Esophagus (tissue), 2 donors: ENCODE data around the gene TNFRSF6B. TPM values are rescaled to one million over a fixed set of nuclear protein-coding genes. Genes with fewer than 3 reads are reported as not detected.

Source experiments
- H3K27ac ChIP-seq, 2 donors: one replicate each; pipeline ENCODE4 v1.5.1; 2013; ENCODE audit warnings: low read depth in 2 of 2, mild to moderate bottlenecking in 2 of 2, inconsistent platforms in 1 of 2, low read length in 1 of 2, moderate library complexity in 1 of 2
- H3K27me3 ChIP-seq, 2 donors: one replicate each; pipeline ENCODE4 v1.6.1; 2013; ENCODE audit warnings: low read length in 2 of 2, control low read depth in 1 of 2, mild to moderate bottlenecking in 1 of 2; ENCODE audit not compliant: insufficient read depth in 2 of 2, control insufficient read depth in 1 of 2
- H3K36me3 ChIP-seq, 2 donors: one replicate each; pipeline ENCODE4 v1.6.1; 2013; ENCODE audit warnings: low read length in 1 of 2; ENCODE audit not compliant: control insufficient read depth in 2 of 2, insufficient read depth in 2 of 2
- H3K4me1 ChIP-seq, 2 donors: one replicate each; pipeline ENCODE4 v1.6.1; 2013; ENCODE audit warnings: low read length in 1 of 2; ENCODE audit not compliant: control insufficient read depth in 2 of 2, insufficient read depth in 2 of 2
- H3K4me3 ChIP-seq, 2 donors: one replicate each; pipeline ENCODE4 v1.5.1; 2013; ENCODE audit warnings: low read length in 2 of 2, mild to moderate bottlenecking in 2 of 2, low read depth in 1 of 2, moderate library complexity in 1 of 2
- H3K9me3 ChIP-seq, 2 donors: one replicate each; pipeline ENCODE4 v1.6.1; 2013; ENCODE audit warnings: mild to moderate bottlenecking in 2 of 2, low read depth in 1 of 2, low read length in 1 of 2, moderate library complexity in 1 of 2; ENCODE audit not compliant: control insufficient read depth in 2 of 2, insufficient read depth in 1 of 2
- WGBS, 2 donors: extraction: QIAGEN DNeasy Blood & Tissue Kit; methylation state at CpG; one replicate each; pipeline ENCODE4 v1.1.7; 2013; 5-methylcytosine and 5-hydroxymethylcytosine counted together
- polyA plus RNA-seq, 2 donors: library from polyadenylated mRNA; stranded (reverse); fragments of 200-250 nt; gene quantifications; one replicate each; pipeline ENCODE4 v1.2.3, GENCODE V29; 2013
- donor health status: healthy with polysubstance abuse.
- donor health status: Bipolar disorder and iron deficiency.

TNFRSF6B gene
- polyA plus RNA-seq, 2 donors, result 2.6 to 15.2 TPM

DNA sequence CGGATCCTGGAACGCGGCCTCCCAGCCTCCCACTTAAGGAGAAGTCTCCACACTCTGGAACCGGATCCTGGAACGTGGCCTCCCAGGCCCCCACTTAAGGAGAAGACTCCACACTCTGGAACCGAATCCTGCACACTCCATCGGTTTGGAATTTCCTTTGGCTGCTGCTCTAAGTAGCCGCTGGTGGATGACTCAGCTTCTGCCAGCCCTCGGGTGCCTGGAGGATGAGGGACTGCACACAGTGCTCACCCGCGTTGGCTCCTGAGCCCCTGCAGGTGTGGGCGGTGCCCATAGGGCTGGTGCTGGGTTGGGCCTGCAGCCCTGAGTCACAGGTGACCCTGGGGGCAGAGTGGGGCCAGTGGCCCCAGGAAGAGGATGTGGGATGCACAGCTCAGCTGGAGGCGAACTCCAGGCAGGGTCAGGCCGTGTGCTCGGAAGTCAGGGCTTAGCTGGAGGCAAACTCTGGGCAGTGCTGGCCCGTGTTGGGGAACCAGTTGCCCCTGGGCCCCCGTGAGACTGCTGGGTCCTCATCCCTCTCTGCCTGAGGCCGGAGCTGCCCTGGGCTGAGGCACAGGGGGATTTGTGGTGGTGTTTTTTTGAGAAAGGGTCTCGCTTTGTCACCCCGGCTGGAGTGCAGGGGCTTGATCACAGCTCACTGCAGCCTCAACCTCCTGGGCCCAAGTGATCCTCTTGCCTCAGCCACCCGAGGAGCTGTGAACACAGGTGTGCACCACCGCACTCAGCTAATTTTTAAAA lies 13.9 kb upstream of the TNFRSF6B start:
- 38 to 60% methylated on average over 21 to 22 of the region's 22 CpGs for WGBS, 2 donors
- peaks cover 0 to 5% of the 10 kb centered on the region in 2 donors for H3K36me3 ChIP-seq
- H3K9me3 ChIP-seq, result no peaks in the 10 kb centered on the region
- peaks cover 12 to 28% of the 10 kb centered on the region in 2 donors for H3K4me1 ChIP-seq
- no peak overlapping the region for H3K4me3 ChIP-seq
- H3K27me3 ChIP-seq, result no peaks in the 10 kb centered on the region
- H3K27ac ChIP-seq, result peak overlapping the region; percentile 65 to 78

- Histone ChIP-seq H3K4me1 (peaks cover 12 to 29% of the 10 kb centered on the region in 2 donors), H3K27me3 (no peaks in the 10 kb centered on the region), H3K9me3 (no peaks in the 10 kb centered on the region), H3K36me3 (no peaks in the 10 kb centered on the region), H3K4me3 (no peak overlapping the region), H3K27ac (peak overlapping the region; percentile 74 to 86)
- WGBS, 2 donors, result 90 to 93% methylated on average over 21 of the region's 21 CpGs
Measured at GRCh38 chr20:63685269-63686026, 11.0 kb upstream of the TNFRSF6B start.

- peak overlapping the region; percentile 74 to 86 for H3K27ac ChIP-seq
- no peaks in the 10 kb centered on the region for H3K36me3 ChIP-seq
- H3K4me1 ChIP-seq, result peaks cover 12 to 34% of the 10 kb centered on the region in 2 donors
- no peak overlapping the region for H3K4me3 ChIP-seq
- 83 to 87% methylated on average over 24 of the region's 24 CpGs for WGBS, 2 donors
- H3K27me3 ChIP-seq, result no peaks in the 10 kb centered on the region
- no peaks in the 10 kb centered on the region for H3K9me3 ChIP-seq
Measured at GRCh38 chr20:63686094-63686491, 10.4 kb upstream of the TNFRSF6B start.

GRCh38 chr20:63686492-63687321 lies 9.7 kb upstream of the TNFRSF6B start:
- peak overlapping the region; percentile 74 to 86 for H3K27ac ChIP-seq
- WGBS, 2 donors, result 40 to 44% methylated on average over 36 to 45 of the region's 45 CpGs
- H3K9me3 ChIP-seq, result no peaks in the 10 kb centered on the region
- peaks cover 12 to 33% of the 10 kb centered on the region in 2 donors for H3K4me1 ChIP-seq
- no peaks in the 10 kb centered on the region for H3K27me3 ChIP-seq
- no peak overlapping the region for H3K4me3 ChIP-seq
- H3K36me3 ChIP-seq, result no peaks in the 10 kb centered on the region

- H3K4me1 ChIP-seq, result peaks cover 9 to 32% of the 10 kb centered on the region in 2 donors
- H3K27ac ChIP-seq, result peak overlapping the region; percentile 74 to 86
- WGBS, 2 donors, result 81 to 86% methylated on average over 29 of the region's 29 CpGs
- H3K27me3 ChIP-seq, result no peaks in the 10 kb centered on the region
- no peaks in the 10 kb centered on the region for H3K9me3 ChIP-seq
- H3K36me3 ChIP-seq, result no peaks in the 10 kb centered on the region
- no peak overlapping the region for H3K4me3 ChIP-seq
Measured at GRCh38 chr20:63687419-63688178, 8.9 kb upstream of the TNFRSF6B start.

DNA sequence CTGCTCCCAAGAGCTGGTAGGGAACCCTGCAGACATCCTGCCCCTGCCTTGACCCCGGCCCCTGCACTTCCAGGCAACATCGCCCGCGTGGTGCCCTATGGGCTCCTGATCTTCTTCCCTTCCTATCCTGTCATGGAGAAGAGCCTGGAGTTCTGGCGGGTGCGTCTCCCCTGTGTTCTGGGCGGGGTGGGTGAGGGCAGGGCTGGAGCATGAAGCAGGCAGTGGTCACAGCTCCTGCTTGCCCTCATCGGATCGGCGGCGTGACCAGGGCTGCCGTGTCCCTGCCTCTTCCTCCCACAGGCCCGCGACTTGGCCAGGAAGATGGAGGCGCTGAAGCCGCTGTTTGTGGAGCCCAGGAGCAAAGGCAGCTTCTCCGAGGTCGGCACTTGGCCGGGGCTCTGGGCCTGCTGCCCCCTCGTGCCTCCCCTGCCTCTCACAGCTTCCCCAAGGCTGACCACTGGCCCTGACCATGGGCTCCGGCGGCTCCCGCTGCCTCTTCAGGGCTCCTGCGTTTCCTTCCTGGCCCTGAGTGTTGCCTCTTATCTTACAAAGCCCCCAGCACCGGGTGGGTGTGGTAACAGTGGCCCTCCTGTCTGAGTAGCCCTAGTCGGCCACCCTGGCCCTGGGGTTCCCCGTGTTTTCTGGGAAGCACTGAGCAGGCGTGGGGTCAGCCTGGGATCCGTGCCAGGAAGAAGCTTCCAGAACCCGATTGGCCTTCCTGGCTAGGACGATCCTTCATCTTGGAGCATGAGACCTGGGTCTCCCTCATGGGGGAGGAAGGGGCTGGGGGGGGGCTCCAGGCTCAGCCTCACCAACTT lies 8.0 kb upstream of the TNFRSF6B start:
- no peaks in the 10 kb centered on the region for H3K27me3 ChIP-seq
- no peaks in the 10 kb centered on the region for H3K36me3 ChIP-seq
- WGBS, 2 donors, result 71 to 75% methylated on average over 29 to 31 of the region's 31 CpGs
- no peaks in the 10 kb centered on the region for H3K9me3 ChIP-seq
- peaks cover 9 to 29% of the 10 kb centered on the region in 2 donors for H3K4me1 ChIP-seq
- H3K27ac ChIP-seq, result peak overlapping the region; percentile 27 to 74
- H3K4me3 ChIP-seq, result no peak overlapping the region

DNA sequence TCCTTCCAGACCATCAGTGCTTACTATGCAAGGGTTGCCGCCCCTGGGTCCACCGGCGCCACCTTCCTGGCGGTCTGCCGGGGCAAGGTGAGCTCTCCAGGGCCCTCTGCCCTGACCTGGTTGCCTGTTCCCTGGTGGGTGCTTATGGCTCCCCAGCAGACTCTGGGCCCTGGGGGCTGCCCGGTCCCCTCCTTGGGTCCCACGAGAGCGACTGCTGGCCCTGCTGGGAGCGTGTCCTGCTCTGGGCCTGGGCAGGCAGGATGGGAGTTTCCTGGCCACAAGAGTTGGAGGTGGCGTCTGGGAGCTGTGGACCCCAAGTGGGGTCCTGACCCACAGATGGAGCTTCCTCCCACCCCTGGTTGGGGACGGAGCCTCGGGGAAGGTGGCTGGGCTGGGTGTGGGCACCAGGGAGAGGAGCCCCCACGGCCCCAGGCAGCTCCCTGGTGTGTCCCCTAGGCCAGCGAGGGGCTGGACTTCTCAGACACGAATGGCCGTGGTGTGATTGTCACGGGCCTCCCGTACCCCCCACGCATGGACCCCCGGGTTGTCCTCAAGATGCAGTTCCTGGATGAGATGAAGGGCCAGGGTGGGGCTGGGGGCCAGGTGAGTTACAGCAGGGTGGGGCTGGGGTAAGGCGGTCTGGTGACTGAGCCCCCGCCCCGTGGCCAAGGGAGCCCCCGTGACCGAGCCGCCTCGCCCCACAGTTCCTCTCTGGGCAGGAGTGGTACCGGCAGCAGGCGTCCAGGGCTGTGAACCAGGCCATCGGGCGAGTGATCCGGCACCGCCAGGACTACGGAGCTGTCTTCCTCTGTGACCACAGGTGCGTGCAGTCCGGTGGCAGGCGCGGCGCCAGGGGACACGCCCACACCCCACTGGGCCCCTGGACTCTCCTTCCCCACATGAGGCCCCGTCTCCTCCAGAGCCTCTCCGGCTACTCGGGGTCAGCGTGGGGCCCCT lies 7.1 kb upstream of the TNFRSF6B start:
- WGBS, 2 donors, result 85 to 87% methylated on average over 42 to 44 of the region's 44 CpGs
- Histone ChIP-seq H3K4me3 (no peak overlapping the region), H3K27me3 (no peaks in the 10 kb centered on the region), H3K27ac (no peak overlapping the region), H3K36me3 (no peaks in the 10 kb centered on the region), H3K9me3 (no peaks in the 10 kb centered on the region), H3K4me1 (peaks cover 9 to 29% of the 10 kb centered on the region in 2 donors)
